Lower leg skin (tissue), 3 donors: Measurements from ENCODE around the gene RPS6KC1.

Experiments used
- POLR2A ChIP-seq, 2 donors: fragments of 450-650 bp; IDR thresholded peaks; one replicate each; pipeline ENCODE4 v1.6.1; 2016 to 2017; ENCODE audit warnings: antibody characterized with exemption in 2 of 2, mild to moderate bottlenecking in 1 of 2, moderate library complexity in 1 of 2
- TF ChIP-seq, protein P1 (sequence below), 3 donors: fragments of 450-650 bp; IDR thresholded peaks; one replicate each; pipeline ENCODE4 v1.5.1; 2016; ENCODE audit warnings: antibody characterized with exemption in 3 of 3, mild to moderate bottlenecking in 3 of 3, moderate library complexity in 2 of 3

DNA sequence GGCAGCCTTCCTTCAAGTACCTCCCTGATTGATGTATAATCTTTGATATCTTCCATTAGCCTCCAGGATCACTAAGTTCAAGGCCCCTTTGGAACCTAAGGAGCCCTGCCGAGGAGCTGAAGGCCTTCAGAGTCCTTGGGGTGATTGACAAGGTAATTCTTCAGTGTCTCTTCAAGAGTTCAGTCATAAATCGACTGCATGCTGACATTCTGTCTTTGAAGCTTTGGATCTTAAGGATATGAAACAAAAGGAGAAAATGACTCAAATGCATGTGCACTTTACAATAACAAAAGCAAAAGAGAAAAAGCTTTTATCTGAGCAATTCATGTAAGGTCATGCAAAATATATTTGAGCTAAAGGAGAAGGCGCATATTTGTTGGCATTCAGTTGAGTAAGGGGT lies 125.3 kb downstream of the RPS6KC1 start:
- TF ChIP-seq, protein P1, sequence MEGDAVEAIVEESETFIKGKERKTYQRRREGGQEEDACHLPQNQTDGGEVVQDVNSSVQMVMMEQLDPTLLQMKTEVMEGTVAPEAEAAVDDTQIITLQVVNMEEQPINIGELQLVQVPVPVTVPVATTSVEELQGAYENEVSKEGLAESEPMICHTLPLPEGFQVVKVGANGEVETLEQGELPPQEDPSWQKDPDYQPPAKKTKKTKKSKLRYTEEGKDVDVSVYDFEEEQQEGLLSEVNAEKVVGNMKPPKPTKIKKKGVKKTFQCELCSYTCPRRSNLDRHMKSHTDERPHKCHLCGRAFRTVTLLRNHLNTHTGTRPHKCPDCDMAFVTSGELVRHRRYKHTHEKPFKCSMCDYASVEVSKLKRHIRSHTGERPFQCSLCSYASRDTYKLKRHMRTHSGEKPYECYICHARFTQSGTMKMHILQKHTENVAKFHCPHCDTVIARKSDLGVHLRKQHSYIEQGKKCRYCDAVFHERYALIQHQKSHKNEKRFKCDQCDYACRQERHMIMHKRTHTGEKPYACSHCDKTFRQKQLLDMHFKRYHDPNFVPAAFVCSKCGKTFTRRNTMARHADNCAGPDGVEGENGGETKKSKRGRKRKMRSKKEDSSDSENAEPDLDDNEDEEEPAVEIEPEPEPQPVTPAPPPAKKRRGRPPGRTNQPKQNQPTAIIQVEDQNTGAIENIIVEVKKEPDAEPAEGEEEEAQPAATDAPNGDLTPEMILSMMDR (IDR thresholded peaks at IDR 0.05), result no peak
- TF ChIP-seq POLR2A (IDR thresholded peaks at IDR 0.05), result no peak
